Mucosa of descending colon (tissue), 3 donors: ENCODE measurements around the gene CHERP. TPM values are rescaled to one million over a fixed set of nuclear protein-coding genes. Genes with fewer than 3 reads are reported as not detected.

Experiments
- ATAC-seq: fragments of 200-7000 bp; cut with Tn5 transposase; one replicate; pipeline ENCODE4 v1.9.1; 2020; ENCODE audit warnings: mild to moderate bottlenecking, moderate library complexity
- DNase-seq, 3 donors: peaks; one replicate each; pipeline ENCODE4 v3.0.0-alpha.2; 2020
- H3K36me3 ChIP-seq: fragments of 200-600 bp; one replicate; pipeline ENCODE4 v1.8.0; 2021; ENCODE audit warnings: low read depth, mild to moderate bottlenecking
- H3K4me1 ChIP-seq: fragments of 200-600 bp; one replicate; pipeline ENCODE4 v1.8.0; 2021; ENCODE audit warnings: low read depth, mild to moderate bottlenecking
- H3K4me3 ChIP-seq: fragments of 200-600 bp; one replicate; pipeline ENCODE4 v1.8.0; 2021; ENCODE audit warnings: mild to moderate bottlenecking
- H3K9me3 ChIP-seq: fragments of 200-600 bp; one replicate; pipeline ENCODE4 v1.8.0; 2021; ENCODE audit warnings: mild to moderate bottlenecking
- CTCF ChIP-seq: fragments of 200-600 bp; IDR thresholded peaks from one replicate; pipeline ENCODE4 v1.8.0; 2022; ENCODE audit warnings: antibody characterized with exemption, mild to moderate bottlenecking
- intact Hi-C, 2 donors: fragments of 100-400 bp; cut with DNase I in 1 of 2; cut with micrococcal nuclease in 1 of 2; formaldehyde crosslinking; loops; one replicate each; pipeline versions ENCODE4 v1.11.0 to v1.11.1; 2022; cut with DNase I, micrococcal nuclease
- total RNA-seq, 3 donors: library from RNA; stranded (reverse); fragmentation: NEBNext Ultra II Directional in 2 of 3; extraction: Animal tissue kit (Norgen Biotek cat#: 25700) in 2 of 3; gene quantifications; one replicate each; pipeline versions ENCODE4 v1.2.1 to v1.2.4, GENCODE V29; 2021 to 2023
- donor health status: DM: no; HTN: no; CAD: no; lungs with moderate emphysema.
- donor health status: DM: no; HTN: no; CAD: no.
- donor health status: DM: no; HTN: yes; CAD: no.

The CHERP gene
- total RNA-seq, 3 donors from 2014 or later: 36.3 to 43.0 (median 38.8) TPM

GRCh38 chr19:16584248-16585093 lies 42.2 kb upstream of the CHERP start:
- TF ChIP-seq CTCF: no peak
- DNase-seq (peak; percentile 83 to 93 (median 89)), ATAC-seq (peak; percentile 77)
- Histone ChIP-seq H3K36me3 (no peaks in the 10 kb centered on the region), H3K4me1 (peaks cover 65% of the 10 kb centered on the region), H3K4me3 (no peak overlapping the region), H3K9me3 (no peaks in the 10 kb centered on the region)
- intact Hi-C loops: no loop called here

GRCh38 chr19:16582486-16583261 lies 40.4 kb upstream of the CHERP start:
- no peak for TF ChIP-seq CTCF
- H3K36me3 ChIP-seq: no peaks in the 10 kb centered on the region
- intact Hi-C loops: no loop called here
- H3K4me1 ChIP-seq: peaks cover 52% of the 10 kb centered on the region
- DNase-seq (no peak), ATAC-seq (no peak)
- H3K4me3 ChIP-seq: no peak overlapping the region
- no peaks in the 10 kb centered on the region for H3K9me3 ChIP-seq

GRCh38 chr19:16581971-16582343 lies 39.7 kb upstream of the CHERP start:
- no peaks in the 10 kb centered on the region for H3K36me3 ChIP-seq
- H3K4me3 ChIP-seq: no peak overlapping the region
- no peak for ATAC-seq
- TF ChIP-seq CTCF: no peak
- intact Hi-C loops: no loop called here
- DNase-seq: no peak
- H3K9me3 ChIP-seq: no peaks in the 10 kb centered on the region
- peaks cover 45% of the 10 kb centered on the region for H3K4me1 ChIP-seq

- no peak for ATAC-seq
- H3K4me1 ChIP-seq: peaks cover 41% of the 10 kb centered on the region
- intact Hi-C loops: no loop called here
These were observed 39.1 kb upstream of the CHERP start for GRCh38 chr19:16581145-16581970.

More at GRCh38 chr19:16581145-16581970, 39.1 kb upstream of the CHERP start:
- Histone ChIP-seq H3K36me3 (no peaks in the 10 kb centered on the region), H3K9me3 (no peaks in the 10 kb centered on the region), H3K4me3 (no peak overlapping the region)
- no peak for TF ChIP-seq CTCF
- no peak for DNase-seq
